Kidney (tissue), 14 donors: ENCODE data around the gene TAOK3. TPM values are rescaled to one million over a fixed set of nuclear protein-coding genes. Genes with fewer than 3 reads are reported as not detected.

Source experiments
- DNase-seq, 5 donors: peaks; one replicate each; pipeline ENCODE4 v3.0.0-alpha.2; 2013 to 2020
- FAIRE-seq: peaks from 2 replicates; lab custom pipeline; 2012; peaks lifted over from hg19 to GRCh38; lab: Jason Lieb, UNC
- H3K27ac ChIP-seq, 2 donors: one replicate each; pipeline ENCODE4 v1.7.0; 2013; ENCODE audit warnings: low read depth in 2 of 2, low read length in 2 of 2, inconsistent platforms in 1 of 2
- H3K27me3 ChIP-seq: one replicate; pipeline ENCODE4 v1.7.1; 2013; ENCODE audit warnings: low read length, inconsistent platforms; ENCODE audit not compliant: control insufficient read depth, insufficient read depth
- H3K36me3 ChIP-seq, 3 donors: one replicate each; pipeline versions ENCODE4 v1.7.0 to v1.7.1; 2013; ENCODE audit warnings: low read length in 3 of 3, control low read depth in 1 of 3, inconsistent platforms in 1 of 3; ENCODE audit not compliant: insufficient read depth in 3 of 3, control insufficient read depth in 2 of 3
- H3K4me1 ChIP-seq, 3 donors: one replicate each; pipeline versions ENCODE4 v1.7.0 to v1.7.1; 2013; ENCODE audit warnings: low read length in 3 of 3, inconsistent platforms in 1 of 3, low read depth in 1 of 3; ENCODE audit not compliant: control insufficient read depth in 2 of 3, insufficient read depth in 2 of 3
- H3K4me3 ChIP-seq, 3 donors: one replicate each; pipeline versions ENCODE4 v1.7.0 to v1.8.1; 2013; ENCODE audit warnings: low read length in 3 of 3, control low read depth in 1 of 3, inconsistent platforms in 1 of 3
- H3K9ac ChIP-seq, 3 donors: one replicate each; pipeline versions ENCODE4 v1.7.0 to v1.7.1; 2013; ENCODE audit warnings: low read length in 3 of 3, control low read depth in 1 of 3, inconsistent platforms in 1 of 3
- H3K9me3 ChIP-seq, 3 donors: one replicate each; pipeline versions ENCODE4 v1.7.0 to v1.7.1; 2013; ENCODE audit warnings: low read length in 3 of 3, control low read depth in 1 of 3, inconsistent platforms in 1 of 3; ENCODE audit not compliant: control insufficient read depth in 2 of 3, insufficient read depth in 1 of 3
- CTCF ChIP-seq: IDR thresholded peaks from 3 replicates; pipeline ENCODE4 v1.5.1; 2012; ENCODE audit warnings: mild to moderate bottlenecking, moderate library complexity, borderline replicate concordance; ENCODE audit not compliant: insufficient read depth; ENCODE audit errors: extremely low read depth
- intact Hi-C: fragments of 100-400 bp; cut with DNase I; formaldehyde crosslinking; loops from one replicate; pipeline ENCODE4 v1.11.1; 2022
- polyA plus RNA-seq: library from polyadenylated mRNA; stranded (reverse); fragments of 350-450 nt; fragmentation: Illumina TruSeq; extraction: RNeasy Lipid Tissue Mini Kit (QIAGEN cat#74804); gene quantifications from one replicate; pipeline ENCODE4 v1.2.3, GENCODE V29; 2014; ENCODE audit warnings: low read depth, low replicate concordance; ENCODE audit not compliant: insufficient read depth
- total RNA-seq: library from RNA; stranded (reverse); fragmentation: NEBNext Ultra II Directional; extraction: Animal tissue kit (Norgen Biotek cat#: 25700); gene quantifications from one replicate; pipeline ENCODE4 v1.2.1, GENCODE V29; 2021
- donor health status: control.
- donor health status: control.
- donor health status: control.
- donor health status: control.
- donor health status: control.
- donor health status: DM: yes; HTN: yes; CAD: no.
- donor health status: Normal renal cell carcinoma (clear cell type).

The TAOK3 gene
- total and polyA plus RNA-seq, 2 donors from 2014 or later, result 14.0 to 36.1 TPM

GRCh38 chr12:118307069-118307954 lies 65.4 kb downstream of the TAOK3 start:
- Histone ChIP-seq H3K27me3 (no peaks in the 10 kb centered on the region), H3K9me3 (no peaks in the 10 kb centered on the region), H3K4me1 (peaks cover 0 to under 1% (median under 1%) of the 10 kb centered on the region in 3 donors), H3K4me3 (peak overlapping the region in 1 of 3 donors; percentile 17), H3K36me3 (no peaks in the 10 kb centered on the region), H3K27ac (peak overlapping the region in 1 of 2 donors; percentile 59), H3K9ac (no peak overlapping the region)
- no peak for TF ChIP-seq CTCF
- FAIRE-seq (peak; percentile 39), DNase-seq (no peak)
- intact Hi-C loops, result no loop called here

DNA sequence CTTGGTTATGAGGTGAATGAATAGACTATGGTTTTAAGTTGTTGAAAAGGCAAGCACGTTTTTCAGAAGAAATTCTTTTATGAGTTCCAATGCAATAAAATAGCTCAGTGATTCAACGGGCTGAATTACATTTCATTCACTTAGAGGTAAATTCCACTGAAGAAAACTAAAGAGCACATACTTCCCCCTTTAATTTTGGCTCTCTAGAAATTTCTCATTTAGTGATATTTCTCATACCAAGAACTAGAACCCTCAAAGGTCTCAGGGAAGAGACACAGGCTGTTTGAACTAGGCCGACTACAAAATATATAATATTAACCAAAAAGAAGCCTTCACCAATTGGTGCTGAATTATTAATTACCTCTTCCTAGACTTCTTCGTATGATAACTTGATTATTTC lies 68.6 kb downstream of the TAOK3 start:
- Histone ChIP-seq H3K4me3 (no peak overlapping the region), H3K27ac (no peak overlapping the region), H3K36me3 (no peaks in the 10 kb centered on the region), H3K27me3 (no peaks in the 10 kb centered on the region), H3K9ac (no peak overlapping the region), H3K9me3 (no peaks in the 10 kb centered on the region), H3K4me1 (peaks cover 0 to 7% (median 4%) of the 10 kb centered on the region in 3 donors)
- no peak for FAIRE-seq
- TF ChIP-seq CTCF, result no peak
- intact Hi-C loops, result no loop called here
- DNase-seq, result no peak

DNA sequence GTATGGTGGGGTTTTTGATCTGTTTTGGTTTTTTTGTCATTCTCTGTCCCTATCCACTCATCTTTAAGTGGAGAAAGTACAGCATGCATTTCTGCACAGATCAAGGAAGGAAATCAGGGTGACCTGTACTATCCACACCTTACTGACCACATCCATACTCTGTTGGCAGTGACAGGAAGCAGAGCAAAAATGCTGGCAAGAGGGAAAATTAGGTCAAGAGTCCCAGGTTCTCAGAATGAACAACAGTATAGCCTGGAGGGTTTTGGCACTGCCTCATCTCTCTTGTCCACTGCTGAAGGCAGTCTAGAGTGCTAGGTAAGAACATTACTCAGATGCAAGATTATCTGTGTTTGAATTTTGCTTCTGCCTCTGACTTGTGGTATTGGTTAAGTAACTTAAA lies 70.7 kb downstream of the TAOK3 start:
- Histone ChIP-seq H3K4me3 (no peak overlapping the region), H3K4me1 (peaks cover 0 to 7% (median 4%) of the 10 kb centered on the region in 3 donors), H3K36me3 (no peaks in the 10 kb centered on the region), H3K9ac (no peak overlapping the region), H3K9me3 (no peaks in the 10 kb centered on the region), H3K27me3 (no peaks in the 10 kb centered on the region), H3K27ac (no peak overlapping the region)
- DNase-seq, result no peak
- no peak for FAIRE-seq
- intact Hi-C loops, result no loop called here
- no peak for TF ChIP-seq CTCF
